Neuronal stem cell (in vitro differentiated cells): ENCODE measurements around the gene FOXO3.

Experiments used
- DNase-seq: peaks from one replicate; pipeline ENCODE4 v3.0.0-alpha.2; 2013; ENCODE audit warnings: low spot score
- H2AFZ ChIP-seq: one replicate; pipeline ENCODE4 v1.6.1; 2013; ENCODE audit warnings: mild to moderate bottlenecking, low read length, inconsistent platforms
- H2AK5ac ChIP-seq: 2 replicates; pipeline ENCODE4 v1.6.1; 2013; ENCODE audit warnings: low read depth, mild to moderate bottlenecking, inconsistent platforms, low read length, moderate library complexity, mixed read lengths
- H2BK120ac ChIP-seq: 2 replicates; pipeline ENCODE4 v1.6.1; 2013; ENCODE audit warnings: low read depth, mild to moderate bottlenecking, inconsistent platforms, low read length, moderate library complexity, mixed read lengths
- H2BK12ac ChIP-seq: one replicate; pipeline ENCODE4 v1.6.1; 2013; ENCODE audit warnings: low read length, inconsistent platforms
- H2BK15ac ChIP-seq: 2 replicates; pipeline ENCODE4 v1.6.1; 2013; ENCODE audit warnings: mild to moderate bottlenecking, low read length, inconsistent platforms, mixed read lengths
- H2BK5ac ChIP-seq: one replicate; pipeline ENCODE4 v1.6.1; 2013; ENCODE audit warnings: inconsistent platforms, mild to moderate bottlenecking, low read length, moderate library complexity
- H3K14ac ChIP-seq: one replicate; pipeline ENCODE4 v1.6.1; 2013; ENCODE audit warnings: low read length, inconsistent platforms
- H3K18ac ChIP-seq: 2 replicates; pipeline ENCODE4 v1.6.1; 2013; ENCODE audit warnings: low read length, inconsistent platforms
- H3K23ac ChIP-seq: 2 replicates; pipeline ENCODE4 v1.6.1; 2013; ENCODE audit warnings: low read depth, mild to moderate bottlenecking, mixed read lengths, low read length, inconsistent platforms; ENCODE audit not compliant: poor library complexity
- H3K27ac ChIP-seq: replicated peaks from 3 replicates; pipeline ENCODE4 v1.5.1; 2013; ENCODE audit warnings: low read length, inconsistent platforms
- H3K27me3 ChIP-seq, 3 experiments: 2 replicates each; pipeline ENCODE4 v1.6.1; 2013; ENCODE audit warnings: low read length in 3 of 3, mild to moderate bottlenecking in 2 of 3, inconsistent platforms in 1 of 3, low read depth in 1 of 3, mixed read lengths in 1 of 3, moderate library complexity in 1 of 3; ENCODE audit not compliant: control insufficient read depth in 3 of 3, insufficient read depth in 3 of 3
- H3K36me3 ChIP-seq, 2 donors: replicated peaks in 1 of 2; 2 replicates each; pipeline ENCODE4 v1.6.1; 2013; ENCODE audit warnings: low read length in 2 of 2; ENCODE audit not compliant: control insufficient read depth in 2 of 2, insufficient read depth in 2 of 2
- H3K4ac ChIP-seq: 2 replicates; pipeline ENCODE4 v1.6.1; 2013; ENCODE audit warnings: inconsistent platforms, mild to moderate bottlenecking, low read length, moderate library complexity
- H3K4me1 ChIP-seq, 2 donors: 1 replicate in 1 of 2; 2 replicates in 1 of 2; pipeline ENCODE4 v1.6.1; 2013; ENCODE audit warnings: low read length in 2 of 2, low read depth in 1 of 2; ENCODE audit not compliant: control insufficient read depth in 2 of 2, insufficient read depth in 1 of 2
- H3K4me2 ChIP-seq: one replicate; pipeline ENCODE4 v1.6.1; 2013; ENCODE audit warnings: mild to moderate bottlenecking, low read length, inconsistent platforms; ENCODE audit not compliant: insufficient read depth, poor library complexity, severe bottlenecking
- H3K4me3 ChIP-seq, 2 donors: 2 replicates each; pipeline ENCODE4 v1.5.1; 2013; ENCODE audit warnings: low read length in 2 of 2, mild to moderate bottlenecking in 2 of 2, inconsistent platforms in 1 of 2, moderate library complexity in 1 of 2
- H3K79me1 ChIP-seq: one replicate; pipeline ENCODE4 v1.6.1; 2013; ENCODE audit warnings: low read depth, mild to moderate bottlenecking, inconsistent platforms, low read length, moderate library complexity
- H3K9ac ChIP-seq: one replicate; pipeline ENCODE4 v1.6.1; 2013; ENCODE audit warnings: mild to moderate bottlenecking, low read depth, low read length, inconsistent platforms; ENCODE audit not compliant: poor library complexity
- H3K9me3 ChIP-seq, 2 donors: replicated peaks in 1 of 2; 2 replicates each; pipeline versions ENCODE3 to v1.6.1; 2013; ENCODE audit warnings: low read length in 2 of 2, mild to moderate bottlenecking in 2 of 2, inconsistent platforms in 1 of 2, low read depth in 1 of 2, mixed read lengths in 1 of 2, moderate library complexity in 1 of 2; ENCODE audit not compliant: control insufficient read depth in 2 of 2, insufficient read depth in 1 of 2
- H4K8ac ChIP-seq: one replicate; pipeline ENCODE4 v1.6.1; 2013; ENCODE audit warnings: low read depth, mild to moderate bottlenecking, inconsistent platforms, low read length, moderate library complexity
- H4K91ac ChIP-seq: one replicate; pipeline ENCODE4 v1.6.1; 2013; ENCODE audit warnings: low read length, low read depth, mild to moderate bottlenecking, inconsistent platforms; ENCODE audit not compliant: poor library complexity
- WGBS, 2 donors: extraction: QIAGEN DNeasy Blood & Tissue Kit; methylation state at CpG; one replicate each; pipeline ENCODE4 v1.1.7; 2013; ENCODE audit warnings: missing lambda C conversion rate in 2 of 2, mixed read lengths in 1 of 2; ENCODE audit not compliant: insufficient read length in 2 of 2, insufficient replicate concordance in 1 of 2; ENCODE audit errors: extremely low coverage in 2 of 2; 5-methylcytosine and 5-hydroxymethylcytosine counted together

Gene FOXO3

DNA sequence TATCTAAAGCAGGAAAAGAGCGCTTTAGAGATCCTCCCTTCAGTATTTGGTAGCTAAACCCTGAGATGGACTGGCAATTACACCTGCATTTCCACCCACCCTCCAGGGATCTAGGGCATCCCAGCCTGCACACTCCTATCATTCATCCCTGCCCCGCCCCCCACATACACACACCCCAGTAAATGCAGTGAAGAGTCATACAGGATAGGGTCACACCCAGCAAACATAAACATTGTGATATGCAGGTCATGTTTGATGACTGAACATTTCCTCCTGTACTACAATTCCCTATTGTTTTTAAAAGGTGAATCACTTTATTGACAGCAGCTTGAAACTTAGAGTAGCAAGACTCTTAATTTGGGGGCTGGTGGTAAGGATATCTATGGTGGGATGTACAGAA lies 112.9 kb downstream of the FOXO3 start:
- Histone ChIP-seq H3K9me3 (no peaks in the 10 kb centered on the region), H3K4me2 (no peak overlapping the region), H3K27ac (no peak overlapping the region), H3K18ac (no peak overlapping the region), H2BK5ac (no peak overlapping the region), H3K4ac (no peak overlapping the region), H2AK5ac (no peak overlapping the region), H2AFZ (no peak overlapping the region), H3K27me3 (no peaks in the 10 kb centered on the region), H2BK12ac (no peak overlapping the region), H3K9ac (no peak overlapping the region), H3K36me3 (no peaks in the 10 kb centered on the region), H3K23ac (no peak overlapping the region), H2BK15ac (no peak overlapping the region), H3K4me3 (no peak overlapping the region), H4K8ac (no peak overlapping the region), H4K91ac (no peak overlapping the region), H3K4me1 (peaks cover 0 to 3% of the 10 kb centered on the region in 2 donors), H2BK120ac (no peak overlapping the region), H3K79me1 (peaks cover 2% of the 10 kb centered on the region), H3K14ac (no peak overlapping the region)
- DNase-seq: no peak
- WGBS, 2 donors: no CpG with 5 or more reads among the region's 2 CpGs

DNA sequence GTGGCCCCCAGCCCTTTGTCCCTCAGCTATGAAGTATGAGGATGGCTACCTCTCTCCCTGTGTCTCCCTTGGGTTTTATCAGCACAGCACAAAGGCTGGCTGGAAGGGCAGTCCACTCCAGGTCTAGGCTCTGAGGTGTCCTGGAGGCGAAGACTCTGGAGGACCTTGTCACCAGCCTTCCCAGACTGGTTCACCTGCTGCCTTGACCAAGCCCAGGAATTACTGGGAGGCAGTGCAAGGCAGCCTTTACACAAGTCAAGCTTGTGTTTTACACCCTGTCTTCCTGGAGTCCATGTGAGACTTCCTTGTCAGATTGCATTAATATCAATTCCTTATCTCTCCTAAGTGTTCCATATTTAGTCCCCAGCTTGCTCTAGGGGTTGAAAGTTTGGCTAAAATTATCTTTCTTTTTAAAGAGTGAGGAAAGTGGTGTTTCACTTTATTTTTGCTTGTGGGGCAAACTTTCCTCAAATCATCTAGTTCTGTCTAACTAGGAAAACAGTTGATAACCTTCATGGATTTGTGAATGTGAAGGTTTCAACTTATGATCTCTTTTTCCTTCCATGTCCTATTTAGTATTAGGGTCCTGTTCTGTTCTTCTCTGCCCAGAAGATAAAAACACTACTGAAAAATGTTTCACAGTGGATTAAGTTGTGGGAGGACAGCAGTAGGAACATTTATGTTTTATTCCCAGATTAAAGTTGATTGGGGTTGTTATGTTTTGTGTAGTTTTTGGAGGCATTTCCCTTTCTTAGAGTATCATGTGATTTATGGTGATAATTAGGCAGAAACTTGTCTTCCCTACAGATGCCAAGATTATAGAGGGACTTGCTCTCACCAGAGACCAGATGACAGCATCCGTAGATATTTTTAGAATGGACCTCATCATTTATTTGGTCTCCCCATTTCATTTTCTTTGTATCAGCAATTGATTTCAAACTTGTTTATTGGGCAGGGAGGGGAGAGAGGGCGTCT lies 114.8 kb downstream of the FOXO3 start:
- Histone ChIP-seq H3K18ac (no peak overlapping the region), H4K91ac (no peak overlapping the region), H3K4ac (no peak overlapping the region), H2AFZ (no peak overlapping the region), H2AK5ac (no peak overlapping the region), H3K4me2 (no peak overlapping the region), H3K27ac (no peak overlapping the region), H3K9me3 (no peaks in the 10 kb centered on the region), H3K14ac (no peak overlapping the region), H2BK120ac (no peak overlapping the region), H3K23ac (no peak overlapping the region), H2BK12ac (no peak overlapping the region), H3K79me1 (peaks cover 2% of the 10 kb centered on the region), H2BK15ac (no peak overlapping the region), H2BK5ac (no peak overlapping the region), H4K8ac (no peak overlapping the region), H3K27me3 (no peaks in the 10 kb centered on the region), H3K4me3 (no peak overlapping the region), H3K4me1 (peaks cover 0 to 3% of the 10 kb centered on the region in 2 donors), H3K36me3 (peaks cover 0 to 6% of the 10 kb centered on the region in 2 donors), H3K9ac (no peak overlapping the region)
- DNase-seq: no peak
- WGBS, 2 donors: no CpG with 5 or more reads among the region's 3 CpGs

DNA sequence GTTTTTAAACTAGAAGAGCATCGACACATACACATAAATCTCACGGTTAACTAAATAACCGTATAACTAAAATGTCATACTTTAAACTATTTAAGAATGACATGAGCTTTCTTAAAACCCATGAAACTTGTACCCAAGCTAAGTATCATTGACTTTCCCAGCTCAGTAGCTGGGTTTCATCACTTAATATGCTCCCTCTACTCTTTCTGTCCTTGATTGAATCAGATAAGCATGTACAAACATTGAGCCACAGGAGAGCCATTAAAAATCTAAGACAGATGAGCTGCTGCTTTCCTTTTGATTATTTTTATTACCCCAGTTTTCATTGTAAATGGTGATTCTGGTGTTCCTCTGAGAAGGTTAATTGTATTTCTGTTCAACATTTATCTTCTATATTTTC lies 115.8 kb downstream of the FOXO3 start:
- Histone ChIP-seq H2BK5ac (no peak overlapping the region), H2BK120ac (no peak overlapping the region), H3K18ac (no peak overlapping the region), H3K23ac (no peak overlapping the region), H3K9me3 (no peaks in the 10 kb centered on the region), H4K8ac (no peak overlapping the region), H3K4ac (no peak overlapping the region), H3K9ac (no peak overlapping the region), H3K79me1 (peaks cover 2% of the 10 kb centered on the region), H2AFZ (no peak overlapping the region), H2AK5ac (no peak overlapping the region), H4K91ac (no peak overlapping the region), H3K36me3 (peaks cover 0 to 6% of the 10 kb centered on the region in 2 donors), H3K27ac (no peak overlapping the region), H3K27me3 (no peaks in the 10 kb centered on the region), H3K4me3 (no peak overlapping the region), H2BK12ac (no peak overlapping the region), H3K4me2 (no peak overlapping the region), H2BK15ac (no peak overlapping the region), H3K14ac (no peak overlapping the region), H3K4me1 (peaks cover 0 to 1% of the 10 kb centered on the region in 2 donors)
- DNase-seq: no peak
- WGBS, 2 donors: no CpG with 5 or more reads among the region's 3 CpGs

DNA sequence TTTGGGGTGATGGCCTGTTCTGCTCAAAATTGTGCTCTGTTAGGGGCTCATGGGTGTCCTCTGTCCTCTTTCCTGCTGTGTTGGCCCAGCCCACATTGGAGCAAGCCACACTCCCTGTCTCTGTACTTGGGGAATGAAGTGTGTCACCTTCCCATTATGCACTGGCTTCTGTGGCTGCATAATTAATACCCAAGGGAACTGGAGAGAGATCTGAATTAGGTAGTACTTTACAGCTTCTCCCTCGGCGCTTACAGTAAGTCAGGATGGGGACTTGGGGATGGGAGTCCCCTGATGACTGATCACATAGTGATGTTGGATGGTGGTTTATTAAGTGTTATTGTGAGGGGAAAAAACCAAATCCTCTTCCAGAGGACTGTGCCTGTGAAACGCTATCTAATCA lies 116.6 kb downstream of the FOXO3 start:
- H3K79me1 ChIP-seq: peaks cover 2% of the 10 kb centered on the region
- H3K18ac ChIP-seq: no peak overlapping the region
- no peak overlapping the region for H2BK120ac ChIP-seq
- H3K36me3 ChIP-seq: peaks cover 0 to 6% of the 10 kb centered on the region in 2 donors
- H2AK5ac ChIP-seq: no peak overlapping the region
- H3K14ac ChIP-seq: no peak overlapping the region
- H4K91ac ChIP-seq: no peak overlapping the region
- H3K27ac ChIP-seq: no peak overlapping the region
- WGBS, 2 donors: no CpG with 5 or more reads among the region's 3 CpGs
- H2BK12ac ChIP-seq: no peak overlapping the region
- H2BK15ac ChIP-seq: no peak overlapping the region
- H3K4me1 ChIP-seq: peaks cover 0 to 1% of the 10 kb centered on the region in 2 donors
- H3K4me3 ChIP-seq: no peak overlapping the region
- no peaks in the 10 kb centered on the region for H3K9me3 ChIP-seq
- H3K4ac ChIP-seq: no peak overlapping the region
- no peak overlapping the region for H4K8ac ChIP-seq
- no peak overlapping the region for H3K4me2 ChIP-seq
- H3K23ac ChIP-seq: no peak overlapping the region
- no peak overlapping the region for H2AFZ ChIP-seq
- H3K9ac ChIP-seq: no peak overlapping the region
- H3K27me3 ChIP-seq: no peaks in the 10 kb centered on the region
- DNase-seq: no peak
- H2BK5ac ChIP-seq: no peak overlapping the region
